ENCODE results near the gene CACNA2D3.

- TF ChIP-seq, protein P1, sequence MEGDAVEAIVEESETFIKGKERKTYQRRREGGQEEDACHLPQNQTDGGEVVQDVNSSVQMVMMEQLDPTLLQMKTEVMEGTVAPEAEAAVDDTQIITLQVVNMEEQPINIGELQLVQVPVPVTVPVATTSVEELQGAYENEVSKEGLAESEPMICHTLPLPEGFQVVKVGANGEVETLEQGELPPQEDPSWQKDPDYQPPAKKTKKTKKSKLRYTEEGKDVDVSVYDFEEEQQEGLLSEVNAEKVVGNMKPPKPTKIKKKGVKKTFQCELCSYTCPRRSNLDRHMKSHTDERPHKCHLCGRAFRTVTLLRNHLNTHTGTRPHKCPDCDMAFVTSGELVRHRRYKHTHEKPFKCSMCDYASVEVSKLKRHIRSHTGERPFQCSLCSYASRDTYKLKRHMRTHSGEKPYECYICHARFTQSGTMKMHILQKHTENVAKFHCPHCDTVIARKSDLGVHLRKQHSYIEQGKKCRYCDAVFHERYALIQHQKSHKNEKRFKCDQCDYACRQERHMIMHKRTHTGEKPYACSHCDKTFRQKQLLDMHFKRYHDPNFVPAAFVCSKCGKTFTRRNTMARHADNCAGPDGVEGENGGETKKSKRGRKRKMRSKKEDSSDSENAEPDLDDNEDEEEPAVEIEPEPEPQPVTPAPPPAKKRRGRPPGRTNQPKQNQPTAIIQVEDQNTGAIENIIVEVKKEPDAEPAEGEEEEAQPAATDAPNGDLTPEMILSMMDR (IDR thresholded peaks at IDR 0.05), result no peak
- TF ChIP-seq EZH2 (IDR thresholded peaks at IDR 0.05), result no peak
These were observed 11.8 kb downstream of the CACNA2D3 start for GRCh38 chr3:54134155-54134554.
